Stimulated activated CD8-positive, alpha-beta memory T cell treated with anti-CD3 and anti-CD28 coated beads, Interleukin-4, amount 100 ng/mL, for 48 hours (primary cell): Measurements from ENCODE around the gene UNC5A.

Source experiments
- DNase-seq: peaks from one replicate; pipeline ENCODE4 v3.0.0-alpha.2; 2020

UNC5A gene

GRCh38 chr5:176822041-176822792 lies 11.9 kb downstream of the UNC5A start:
- DNase-seq = no peak

- DNase-seq = no peak
Measured at GRCh38 chr5:176822793-176823481, 12.6 kb downstream of the UNC5A start.

- no peak for DNase-seq
Measured at GRCh38 chr5:176823869-176824412, 13.6 kb downstream of the UNC5A start.

GRCh38 chr5:176824604-176825003 lies 14.2 kb downstream of the UNC5A start:
- no peak for DNase-seq

- no peak for DNase-seq
Measured at GRCh38 chr5:176825234-176825633, 14.9 kb downstream of the UNC5A start.

- DNase-seq = no peak
Measured at GRCh38 chr5:176825957-176826356, 15.6 kb downstream of the UNC5A start.

GRCh38 chr5:176827736-176828414 lies 17.5 kb downstream of the UNC5A start:
- DNase-seq = no peak

- no peak for DNase-seq
Measured at GRCh38 chr5:176829320-176829719, 19.0 kb downstream of the UNC5A start.

- DNase-seq = no peak
Measured at GRCh38 chr5:176830422-176830994, 20.1 kb downstream of the UNC5A start.

GRCh38 chr5:176830995-176831423 lies 20.6 kb downstream of the UNC5A start:
- no peak for DNase-seq

- DNase-seq = no peak
Measured at GRCh38 chr5:176831425-176831824, 21.1 kb downstream of the UNC5A start.

GRCh38 chr5:176832162-176832561 lies 21.8 kb downstream of the UNC5A start:
- no peak for DNase-seq

- DNase-seq = no peak
Measured at GRCh38 chr5:176833286-176833685, 22.9 kb downstream of the UNC5A start.

- no peak for DNase-seq
Measured at GRCh38 chr5:176835918-176836317, 25.6 kb downstream of the UNC5A start.

- DNase-seq = no peak
Measured at GRCh38 chr5:176836811-176837706, 26.7 kb downstream of the UNC5A start.

GRCh38 chr5:176837707-176838115 lies 27.4 kb downstream of the UNC5A start:
- peak; percentile 86 for DNase-seq

- no peak for DNase-seq
Measured at GRCh38 chr5:176843673-176844072, 33.3 kb downstream of the UNC5A start.

- no peak for DNase-seq
Measured at GRCh38 chr5:176844281-176844680, 33.9 kb downstream of the UNC5A start.

- no peak for DNase-seq
Measured at GRCh38 chr5:176844706-176845391, 34.5 kb downstream of the UNC5A start.

- no peak for DNase-seq
Measured at GRCh38 chr5:176845392-176845713, 35.0 kb downstream of the UNC5A start.

GRCh38 chr5:176846335-176847140 lies 36.2 kb downstream of the UNC5A start:
- DNase-seq = peak; percentile 40
